K562 (cell line): ENCODE results near the gene SLC12A6. TPM values are rescaled to one million over a fixed set of nuclear protein-coding genes. Genes with fewer than 3 reads are reported as not detected.

Experiments used
- CAMTA2 ChIP-seq: fragments of 250-450 bp; sonication (Bioruptor Pico); conservative IDR thresholded peaks from 2 replicates; pipeline ENCODE4 v1.5.1; 2022
- EZH2 ChIP-seq: IDR thresholded peaks from 2 replicates; pipeline ENCODE4 v1.6.1; 2012; ENCODE audit warnings: low read depth, mild to moderate bottlenecking, inconsistent platforms, low read length, borderline replicate concordance
- GABPB1 ChIP-seq: sonication (generic); formaldehyde crosslinking; IDR thresholded peaks from 2 replicates; pipeline ENCODE4 v1.8.0; 2022; ENCODE audit warnings: mild to moderate bottlenecking, missing genetic modification reagents
- HIVEP1 ChIP-seq: fragments of 250-450 bp; sonication (Bioruptor Pico); IDR thresholded peaks from 2 replicates; pipeline ENCODE4 v1.4.0; 2020; ENCODE audit warnings: mild to moderate bottlenecking
- LEF1 ChIP-seq: fragments of 450-650 bp; IDR thresholded peaks from 2 replicates; pipeline ENCODE4 v1.6.1; 2016; ENCODE audit warnings: mild to moderate bottlenecking
- POLR3A ChIP-seq: IDR thresholded peaks from 2 replicates; pipeline ENCODE4 v1.6.1; 2011; ENCODE audit warnings: borderline replicate concordance, mild to moderate bottlenecking, moderate library complexity; ENCODE audit not compliant: insufficient read length, insufficient read depth; ENCODE audit errors: extremely low read depth
- RBM15 ChIP-seq: fragments of 200-400 bp; formaldehyde crosslinking; IDR thresholded peaks from 2 replicates; pipeline ENCODE4 v1.6.1; 2018; ENCODE audit warnings: mild to moderate bottlenecking, low read length, moderate library complexity; ENCODE audit not compliant: insufficient read depth
- TEAD2 ChIP-seq: fragments of 450-650 bp; IDR thresholded peaks from 2 replicates; pipeline ENCODE4 v1.6.1; 2016; ENCODE audit warnings: missing genetic modification characterization, control low read depth, missing compliant biosample characterization
- TFAM ChIP-seq: fragments of 250-450 bp; sonication (Bioruptor Pico); conservative IDR thresholded peaks from 2 replicates; pipeline ENCODE4 v1.5.0; 2021; ENCODE audit warnings: mild to moderate bottlenecking, moderate library complexity
- ZNF707 ChIP-seq: fragments of 250-450 bp; sonication (Bioruptor Pico); conservative IDR thresholded peaks from 2 replicates; pipeline ENCODE4 v1.8.0; 2022; ENCODE audit warnings: inconsistent platforms, mild to moderate bottlenecking, moderate library complexity
- polyA plus RNA-seq, 8 experiments: library from polyadenylated mRNA; depleted of rRNA in 4 of 8; stranded (reverse) in 5 of 8; unstranded in 3 of 8; fragments of >200 nt; fragmentation: Nextera tagmentation in 2 of 8; fragmentation: Illumina TruSeq in 1 of 8; extraction: Ambion mirVana in 2 of 8; extraction: Trizol in 1 of 8; gene quantifications; 2 replicates each; pipeline versions ENCODE4 v1.2.1 to v1.2.3, GENCODE V29; 2011 to 2014; ENCODE audit warnings: inconsistent platforms in 1 of 8, missing spikeins in 1 of 8
- total RNA-seq, 7 experiments: library from RNA; depleted of rRNA in 6 of 7; stranded (reverse); fragments of >200 nt in 6 of 7; fragmentation: Illumina TruSeq in 2 of 7; extraction: Trizol in 2 of 7; gene quantifications; 2 replicates each; pipeline versions ENCODE4 v1.2.1 to v1.2.3, GENCODE V29; 2011 to 2021; ENCODE audit warnings: low replicate concordance in 1 of 7
- TF ChIP-seq, protein P1 (sequence below), 2 experiments: fragments of 200-800 bp in 1 of 2; sonication (Bioruptor generic) in 1 of 2; sonication (generic) in 1 of 2; formaldehyde crosslinking in 1 of 2; IDR thresholded peaks in 1 of 2; conservative IDR thresholded peaks in 1 of 2; 2 replicates each; pipeline versions ENCODE4 v1.5.0 to v1.6.1; 2016 to 2020; ENCODE audit warnings: missing compliant biosample characterization in 1 of 2, missing genetic modification characterization in 1 of 2, missing genetic modification reagents in 1 of 2
- TF ChIP-seq, protein P2 (sequence below): fragments of 450-650 bp; IDR thresholded peaks from 2 replicates; pipeline ENCODE4 v1.7.1; 2018; ENCODE audit warnings: mild to moderate bottlenecking, low read depth; ENCODE audit not compliant: partially characterized antibody
- TF ChIP-seq, protein P3 (sequence below): fragments of 200-800 bp; sonication (Bioruptor generic); IDR thresholded peaks from 2 replicates; pipeline ENCODE4 v1.6.1; 2017; ENCODE audit warnings: missing genetic modification characterization, missing compliant biosample characterization
- TF ChIP-seq, protein P4 (sequence below): sonication (generic); formaldehyde crosslinking; IDR thresholded peaks from 2 replicates; pipeline ENCODE4 v1.8.0; 2022; ENCODE audit warnings: mild to moderate bottlenecking, missing genetic modification reagents
- TF ChIP-seq, protein P5 (sequence below): fragments of 450-650 bp; IDR thresholded peaks from 2 replicates; pipeline ENCODE4 v1.6.1; 2016; ENCODE audit warnings: antibody characterized with exemption

The SLC12A6 gene
- total and polyA plus RNA-seq, 9 of the 15 experiments (the other 6 are each of a cell fraction or from before 2014, with no cell fraction given) = 1.4 to 16.4 (median 6.7) TPM

DNA sequence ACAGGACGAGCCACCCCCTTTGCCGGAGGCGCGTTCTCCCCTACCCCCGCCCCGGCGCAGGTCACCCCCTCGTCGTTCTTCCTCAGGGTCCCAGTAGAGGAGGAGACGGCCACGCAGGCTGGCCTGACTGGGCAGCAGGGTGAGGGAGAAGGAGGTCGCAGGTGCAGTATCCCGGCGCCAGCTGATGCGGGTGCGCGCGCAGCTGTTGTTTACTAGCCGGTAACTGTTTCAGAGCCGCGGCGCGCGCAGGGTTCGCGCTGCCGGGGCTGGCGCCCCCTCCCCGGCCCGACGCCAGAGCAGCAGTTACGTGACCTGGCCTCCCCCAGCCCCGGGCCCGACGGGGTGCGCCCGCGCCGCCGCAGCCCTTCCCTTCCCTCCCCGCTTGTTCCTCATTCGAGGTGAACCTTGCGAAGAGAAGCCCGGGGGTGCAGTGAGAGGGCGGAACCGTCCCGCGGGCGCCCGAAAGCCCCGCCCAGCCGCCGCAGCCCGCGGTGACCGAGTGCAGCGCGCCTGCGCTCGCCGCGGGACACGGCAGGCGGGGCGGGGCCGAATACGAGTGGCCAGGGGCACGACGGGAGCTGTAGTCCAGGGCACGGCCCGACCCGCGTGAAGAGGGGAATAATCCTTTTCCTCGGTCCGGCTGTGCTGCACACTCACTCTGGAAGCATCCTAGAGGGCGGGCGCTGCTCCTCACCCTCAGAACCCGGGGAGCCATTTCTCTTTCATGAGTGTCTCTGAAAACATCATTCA is at the start of gene SLC12A6 (continued):
- TF ChIP-seq, protein P1, sequence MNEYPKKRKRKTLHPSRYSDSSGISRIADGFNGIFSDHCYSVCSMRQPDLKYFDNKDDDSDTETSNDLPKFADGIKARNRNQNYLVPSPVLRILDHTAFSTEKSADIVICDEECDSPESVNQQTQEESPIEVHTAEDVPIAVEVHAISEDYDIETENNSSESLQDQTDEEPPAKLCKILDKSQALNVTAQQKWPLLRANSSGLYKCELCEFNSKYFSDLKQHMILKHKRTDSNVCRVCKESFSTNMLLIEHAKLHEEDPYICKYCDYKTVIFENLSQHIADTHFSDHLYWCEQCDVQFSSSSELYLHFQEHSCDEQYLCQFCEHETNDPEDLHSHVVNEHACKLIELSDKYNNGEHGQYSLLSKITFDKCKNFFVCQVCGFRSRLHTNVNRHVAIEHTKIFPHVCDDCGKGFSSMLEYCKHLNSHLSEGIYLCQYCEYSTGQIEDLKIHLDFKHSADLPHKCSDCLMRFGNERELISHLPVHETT (CRISPR knock-in tag; conservative IDR thresholded peaks at IDR 0.05 in 1 of 2, IDR thresholded peaks at IDR 0.05 in 1 of 2) = peak in 1 of 2 experiments; percentile 39; a peak in 1 of 4 replicates
- TF ChIP-seq LEF1 (no peak), TEAD2 (no peak), RBM15 (no peak), EZH2 (no peak), POLR3A (no peak), CAMTA2 (CRISPR knock-in tag) (no peak), GABPB1 (CRISPR knock-in tag) (peak; percentile 20; the same call in 1 of the 2 replicates), TFAM (no peak), HIVEP1 (CRISPR knock-in tag) (no peak), ZNF707 (CRISPR knock-in tag) (no peak)
- TF ChIP-seq, protein P2, sequence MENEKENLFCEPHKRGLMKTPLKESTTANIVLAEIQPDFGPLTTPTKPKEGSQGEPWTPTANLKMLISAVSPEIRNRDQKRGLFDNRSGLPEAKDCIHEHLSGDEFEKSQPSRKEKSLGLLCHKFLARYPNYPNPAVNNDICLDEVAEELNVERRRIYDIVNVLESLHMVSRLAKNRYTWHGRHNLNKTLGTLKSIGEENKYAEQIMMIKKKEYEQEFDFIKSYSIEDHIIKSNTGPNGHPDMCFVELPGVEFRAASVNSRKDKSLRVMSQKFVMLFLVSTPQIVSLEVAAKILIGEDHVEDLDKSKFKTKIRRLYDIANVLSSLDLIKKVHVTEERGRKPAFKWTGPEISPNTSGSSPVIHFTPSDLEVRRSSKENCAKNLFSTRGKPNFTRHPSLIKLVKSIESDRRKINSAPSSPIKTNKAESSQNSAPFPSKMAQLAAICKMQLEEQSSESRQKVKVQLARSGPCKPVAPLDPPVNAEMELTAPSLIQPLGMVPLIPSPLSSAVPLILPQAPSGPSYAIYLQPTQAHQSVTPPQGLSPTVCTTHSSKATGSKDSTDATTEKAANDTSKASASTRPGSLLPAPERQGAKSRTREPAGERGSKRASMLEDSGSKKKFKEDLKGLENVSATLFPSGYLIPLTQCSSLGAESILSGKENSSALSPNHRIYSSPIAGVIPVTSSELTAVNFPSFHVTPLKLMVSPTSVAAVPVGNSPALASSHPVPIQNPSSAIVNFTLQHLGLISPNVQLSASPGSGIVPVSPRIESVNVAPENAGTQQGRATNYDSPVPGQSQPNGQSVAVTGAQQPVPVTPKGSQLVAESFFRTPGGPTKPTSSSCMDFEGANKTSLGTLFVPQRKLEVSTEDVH = no peak
- TF ChIP-seq, protein P3, sequence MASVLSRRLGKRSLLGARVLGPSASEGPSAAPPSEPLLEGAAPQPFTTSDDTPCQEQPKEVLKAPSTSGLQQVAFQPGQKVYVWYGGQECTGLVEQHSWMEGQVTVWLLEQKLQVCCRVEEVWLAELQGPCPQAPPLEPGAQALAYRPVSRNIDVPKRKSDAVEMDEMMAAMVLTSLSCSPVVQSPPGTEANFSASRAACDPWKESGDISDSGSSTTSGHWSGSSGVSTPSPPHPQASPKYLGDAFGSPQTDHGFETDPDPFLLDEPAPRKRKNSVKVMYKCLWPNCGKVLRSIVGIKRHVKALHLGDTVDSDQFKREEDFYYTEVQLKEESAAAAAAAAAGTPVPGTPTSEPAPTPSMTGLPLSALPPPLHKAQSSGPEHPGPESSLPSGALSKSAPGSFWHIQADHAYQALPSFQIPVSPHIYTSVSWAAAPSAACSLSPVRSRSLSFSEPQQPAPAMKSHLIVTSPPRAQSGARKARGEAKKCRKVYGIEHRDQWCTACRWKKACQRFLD = no peak
- TF ChIP-seq, protein P4, sequence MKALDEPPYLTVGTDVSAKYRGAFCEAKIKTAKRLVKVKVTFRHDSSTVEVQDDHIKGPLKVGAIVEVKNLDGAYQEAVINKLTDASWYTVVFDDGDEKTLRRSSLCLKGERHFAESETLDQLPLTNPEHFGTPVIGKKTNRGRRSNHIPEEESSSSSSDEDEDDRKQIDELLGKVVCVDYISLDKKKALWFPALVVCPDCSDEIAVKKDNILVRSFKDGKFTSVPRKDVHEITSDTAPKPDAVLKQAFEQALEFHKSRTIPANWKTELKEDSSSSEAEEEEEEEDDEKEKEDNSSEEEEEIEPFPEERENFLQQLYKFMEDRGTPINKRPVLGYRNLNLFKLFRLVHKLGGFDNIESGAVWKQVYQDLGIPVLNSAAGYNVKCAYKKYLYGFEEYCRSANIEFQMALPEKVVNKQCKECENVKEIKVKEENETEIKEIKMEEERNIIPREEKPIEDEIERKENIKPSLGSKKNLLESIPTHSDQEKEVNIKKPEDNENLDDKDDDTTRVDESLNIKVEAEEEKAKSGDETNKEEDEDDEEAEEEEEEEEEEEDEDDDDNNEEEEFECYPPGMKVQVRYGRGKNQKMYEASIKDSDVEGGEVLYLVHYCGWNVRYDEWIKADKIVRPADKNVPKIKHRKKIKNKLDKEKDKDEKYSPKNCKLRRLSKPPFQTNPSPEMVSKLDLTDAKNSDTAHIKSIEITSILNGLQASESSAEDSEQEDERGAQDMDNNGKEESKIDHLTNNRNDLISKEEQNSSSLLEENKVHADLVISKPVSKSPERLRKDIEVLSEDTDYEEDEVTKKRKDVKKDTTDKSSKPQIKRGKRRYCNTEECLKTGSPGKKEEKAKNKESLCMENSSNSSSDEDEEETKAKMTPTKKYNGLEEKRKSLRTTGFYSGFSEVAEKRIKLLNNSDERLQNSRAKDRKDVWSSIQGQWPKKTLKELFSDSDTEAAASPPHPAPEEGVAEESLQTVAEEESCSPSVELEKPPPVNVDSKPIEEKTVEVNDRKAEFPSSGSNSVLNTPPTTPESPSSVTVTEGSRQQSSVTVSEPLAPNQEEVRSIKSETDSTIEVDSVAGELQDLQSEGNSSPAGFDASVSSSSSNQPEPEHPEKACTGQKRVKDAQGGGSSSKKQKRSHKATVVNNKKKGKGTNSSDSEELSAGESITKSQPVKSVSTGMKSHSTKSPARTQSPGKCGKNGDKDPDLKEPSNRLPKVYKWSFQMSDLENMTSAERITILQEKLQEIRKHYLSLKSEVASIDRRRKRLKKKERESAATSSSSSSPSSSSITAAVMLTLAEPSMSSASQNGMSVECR (CRISPR knock-in tag) = peak; percentile 75
- TF ChIP-seq, protein P5, sequence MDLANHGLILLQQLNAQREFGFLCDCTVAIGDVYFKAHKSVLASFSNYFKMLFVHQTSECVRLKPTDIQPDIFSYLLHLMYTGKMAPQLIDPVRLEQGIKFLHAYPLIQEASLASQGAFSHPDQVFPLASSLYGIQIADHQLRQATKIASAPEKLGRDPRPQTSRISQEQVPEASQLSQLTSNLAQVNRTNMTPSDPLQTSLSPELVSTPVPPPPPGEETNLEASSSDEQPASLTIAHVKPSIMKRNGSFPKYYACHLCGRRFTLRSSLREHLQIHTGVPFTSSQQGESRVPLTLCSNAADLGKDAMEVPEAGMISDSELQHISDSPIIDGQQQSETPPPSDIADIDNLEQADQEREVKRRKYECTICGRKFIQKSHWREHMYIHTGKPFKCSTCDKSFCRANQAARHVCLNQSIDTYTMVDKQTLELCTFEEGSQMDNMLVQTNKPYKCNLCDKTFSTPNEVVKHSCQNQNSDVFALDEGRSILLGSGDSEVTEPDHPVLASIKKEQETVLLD = no peak
